Measurements from ENCODE around the gene IGFBP6. TPM values are rescaled to one million over a fixed set of nuclear protein-coding genes. Genes with fewer than 3 reads are reported as not detected.

Gene IGFBP6
- 318 and 394 TPM in 2 replicates for total RNA-seq (2014; rRNA removed; shearing (Covaris generic))

GRCh38 chr12:53097564-53098353 is at the start of gene IGFBP6:
TSS of gene IGFBP6 (plus strand) at chr12:53097667. CDS start at chr12:53097718, 51 bp downstream.
- DNase-seq (ENCODE audit: low read depth): peak; percentile 67

- peak; percentile 79 for DNase-seq (ENCODE audit: low read depth)
These were observed 49.3 kb upstream of the IGFBP6 start for GRCh38 chr12:53048033-53048779.

DNA sequence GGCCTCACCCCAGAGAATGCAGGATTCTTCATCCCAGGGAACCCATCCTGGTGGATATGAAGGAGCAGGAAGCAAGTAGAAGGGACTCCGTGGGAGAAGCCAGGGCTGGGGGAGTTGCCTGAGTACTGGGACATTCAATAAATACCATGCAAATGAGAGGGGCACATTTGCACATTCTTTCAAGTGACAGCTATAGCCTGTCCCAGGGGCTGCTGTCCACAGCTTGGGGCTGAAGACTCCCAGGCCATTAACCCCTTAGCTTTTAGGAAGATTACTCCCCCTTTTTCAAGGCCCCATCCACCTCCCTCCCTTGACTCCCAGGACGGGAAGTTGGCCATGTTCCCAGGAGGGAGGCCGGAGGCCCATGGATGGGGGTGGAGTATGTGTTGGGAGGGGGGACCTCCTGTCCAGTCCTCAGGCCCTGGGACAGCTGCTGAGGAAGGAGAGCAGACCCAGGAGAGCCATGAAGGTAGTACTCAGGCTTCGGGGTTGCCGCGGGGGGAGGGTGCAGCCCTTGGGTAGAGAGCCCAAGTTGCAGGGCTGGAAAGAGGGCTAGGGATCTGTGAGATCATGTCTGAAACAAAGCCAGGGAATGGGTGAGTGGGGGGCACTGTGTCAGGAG is 48.6 kb upstream of the IGFBP6 start:
- peak; percentile 68 for DNase-seq (ENCODE audit: low read depth)

GRCh38 chr12:53049571-53050318 is 47.7 kb upstream of the IGFBP6 start, which contains the start of gene TNS2:
TSS of gene TNS2 (plus strand) at chr12:53050065. CDS start at chr12:53050186, 121 bp downstream.
- peak; percentile 73 for DNase-seq (ENCODE audit: low read depth)

GRCh38 chr12:53050426-53051057 is 46.9 kb upstream of the IGFBP6 start:
- no peak for DNase-seq (ENCODE audit: low read depth)

- peak; percentile 78 for DNase-seq (ENCODE audit: low read depth)
These were observed 46.2 kb upstream of the IGFBP6 start for GRCh38 chr12:53051058-53051880.

- no peak for DNase-seq (ENCODE audit: low read depth)
These were observed 45.5 kb upstream of the IGFBP6 start for GRCh38 chr12:53051881-53052412.

GRCh38 chr12:53052419-53053217 is 44.8 kb upstream of the IGFBP6 start:
- DNase-seq (ENCODE audit: low read depth): peak; percentile 60

DNA sequence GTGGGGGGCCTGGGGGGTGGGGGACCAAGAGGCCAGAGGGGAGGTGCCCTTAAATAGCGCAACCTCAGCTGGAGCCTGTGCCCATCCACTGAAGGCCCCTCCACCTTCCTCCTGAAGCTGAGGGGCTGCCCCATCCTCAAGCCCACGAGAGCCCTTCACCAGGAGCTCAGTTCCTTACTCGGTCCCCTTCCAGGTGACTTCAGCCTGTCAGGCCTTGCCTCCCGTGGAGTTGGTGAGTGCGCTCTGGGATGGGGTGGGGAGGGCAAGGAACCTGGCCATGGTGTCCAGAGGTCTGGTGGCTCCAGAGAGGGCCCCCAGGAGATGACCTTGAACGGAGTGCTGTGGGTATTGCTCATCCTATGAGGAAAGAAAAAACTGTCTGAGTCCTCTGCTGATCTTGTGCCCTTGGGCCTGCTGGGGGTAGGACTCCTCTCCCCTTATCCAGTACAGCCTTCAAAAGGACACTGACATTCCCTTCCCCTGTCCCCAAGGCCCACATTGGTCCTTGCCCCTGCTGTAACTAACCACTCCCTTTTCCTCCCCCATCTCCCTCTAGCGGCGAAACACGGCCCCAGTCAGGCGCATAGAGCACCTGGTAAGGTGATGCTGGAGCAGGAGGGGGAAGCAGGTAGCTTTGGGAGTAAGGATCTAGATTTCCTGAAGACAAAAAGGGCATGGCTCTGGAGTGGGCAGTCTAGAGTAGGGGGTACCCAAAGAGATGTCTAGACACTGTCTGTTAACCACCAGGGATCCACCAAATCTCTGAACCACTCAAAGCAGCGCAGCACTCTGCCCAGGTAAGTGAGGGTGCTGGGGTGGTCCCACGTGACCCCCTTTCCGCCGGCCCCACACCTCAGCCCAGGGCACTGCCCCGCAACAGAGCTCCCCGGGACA is 44.0 kb upstream of the IGFBP6 start:
- no peak for DNase-seq (ENCODE audit: low read depth)

DNA sequence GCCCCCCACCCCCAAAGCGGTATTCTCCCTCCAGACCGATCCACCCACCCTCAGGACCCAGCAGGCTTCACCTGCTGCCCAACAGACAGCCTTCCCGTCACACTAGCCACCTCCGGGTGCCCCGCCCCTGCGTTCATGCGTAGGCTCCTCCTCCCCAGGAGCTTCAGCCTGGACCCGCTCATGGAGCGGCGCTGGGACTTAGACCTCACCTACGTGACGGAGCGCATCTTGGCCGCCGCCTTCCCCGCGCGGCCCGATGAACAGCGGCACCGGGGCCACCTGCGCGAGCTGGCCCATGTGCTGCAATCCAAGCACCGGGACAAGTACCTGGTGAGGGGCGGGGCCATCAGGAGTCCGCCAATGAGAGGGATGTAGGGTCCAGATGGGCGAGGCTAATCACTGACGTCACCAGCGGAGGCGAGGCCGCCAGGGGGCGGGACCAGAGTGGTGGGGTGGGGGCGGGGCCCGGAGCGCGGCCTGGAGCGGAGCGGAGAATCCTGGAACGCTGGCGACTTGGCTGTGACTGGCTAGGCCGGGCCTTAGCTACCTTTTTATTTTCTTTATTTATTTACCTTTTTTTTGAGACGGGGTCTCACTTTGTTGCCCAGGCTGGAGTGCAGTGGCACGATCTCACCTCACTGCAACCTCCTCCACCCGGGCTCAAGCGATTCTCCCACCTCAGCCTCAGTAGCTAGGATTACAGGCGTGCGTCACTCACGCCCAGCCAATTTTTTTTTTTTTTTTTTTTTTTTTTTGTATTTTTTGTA is 43.2 kb upstream of the IGFBP6 start:
- peak; percentile 71 for DNase-seq (ENCODE audit: low read depth)

DNA sequence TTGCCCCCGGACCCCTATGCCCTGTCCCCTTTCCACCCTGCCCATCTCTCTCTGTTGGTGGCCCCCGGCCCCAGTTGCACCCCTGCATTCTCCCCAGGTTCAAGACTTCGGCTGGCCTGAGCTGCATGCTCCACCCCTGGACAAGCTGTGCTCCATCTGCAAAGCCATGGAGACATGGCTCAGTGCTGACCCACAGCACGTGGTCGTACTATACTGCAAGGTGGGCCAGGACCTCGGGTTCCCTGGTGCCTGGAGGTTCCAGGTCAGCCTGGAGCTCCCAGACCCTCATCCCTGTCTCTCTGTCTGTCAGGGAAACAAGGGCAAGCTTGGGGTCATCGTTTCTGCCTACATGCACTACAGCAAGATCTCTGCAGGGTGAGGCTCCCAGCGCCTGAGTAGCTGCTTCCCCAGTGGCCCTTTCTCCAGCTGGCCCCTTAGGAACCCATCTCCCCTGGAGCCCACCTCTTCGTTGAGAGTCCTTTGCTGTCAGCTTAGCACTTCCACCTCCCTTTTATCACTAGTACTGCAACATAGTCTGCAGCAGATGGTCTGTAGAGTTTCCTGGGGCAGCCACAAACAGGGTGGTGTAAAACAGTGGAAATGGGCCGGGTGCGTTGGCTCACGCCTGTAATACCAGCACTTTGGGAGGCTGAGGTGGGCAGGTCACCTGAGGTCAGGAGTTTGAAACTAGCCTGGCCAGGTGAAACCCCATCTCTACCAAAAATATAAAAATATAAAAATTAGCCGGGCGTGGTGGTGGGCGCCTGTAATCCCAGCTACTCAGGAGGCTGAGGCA is 41.8 kb upstream of the IGFBP6 start:
- no peak for DNase-seq (ENCODE audit: low read depth)

GRCh38 chr12:53056296-53056695 is 41.2 kb upstream of the IGFBP6 start:
- no peak for DNase-seq (ENCODE audit: low read depth)

DNA sequence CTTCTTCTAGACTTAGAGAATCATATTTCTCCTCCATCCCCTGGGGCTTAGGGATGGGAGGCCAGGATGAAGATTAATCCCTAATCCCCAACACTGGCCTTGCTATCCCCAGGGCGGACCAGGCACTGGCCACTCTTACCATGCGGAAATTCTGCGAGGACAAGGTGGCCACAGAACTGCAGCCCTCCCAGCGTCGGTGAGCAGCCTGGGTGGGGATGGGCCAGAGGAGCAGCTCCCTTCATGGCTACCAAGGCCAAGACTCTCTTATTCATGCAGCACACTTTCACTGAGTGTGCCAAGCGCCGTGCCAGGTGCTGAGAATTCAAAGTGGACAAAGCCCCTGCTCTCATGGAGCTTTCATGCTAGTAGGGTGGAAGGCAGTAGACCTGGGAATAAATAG is 40.6 kb upstream of the IGFBP6 start:
- DNase-seq (ENCODE audit: low read depth): no peak

GRCh38 chr12:53057816-53058500 is 39.5 kb upstream of the IGFBP6 start:
- no peak for DNase-seq (ENCODE audit: low read depth)

GRCh38 chr12:53058674-53059433 is 38.6 kb upstream of the IGFBP6 start:
- DNase-seq (ENCODE audit: low read depth): no peak

Data from M059J (cell line).